H9 (cell line): ENCODE results near the gene ELMOD3. TPM values are rescaled to one million over a fixed set of nuclear protein-coding genes. Genes with fewer than 3 reads are reported as not detected.
A peak's percentile ranks its signal among the peaks of the same experiment; 100 is the strongest.

Experiments used
- DNase-seq: peaks from one replicate; pipeline ENCODE4 v3.0.0-alpha.2; 2017
- H2AFZ ChIP-seq: one replicate; pipeline ENCODE4 v1.6.1; 2013; ENCODE audit warnings: mild to moderate bottlenecking, low read length, control low read depth, moderate library complexity
- H2AK5ac ChIP-seq: 2 replicates; pipeline ENCODE4 v1.6.1; 2013; ENCODE audit warnings: low read length, control low read depth, mixed read lengths; ENCODE audit not compliant: insufficient read length
- H2BK120ac ChIP-seq: one replicate; pipeline ENCODE4 v1.6.1; 2013; ENCODE audit warnings: low read depth, mild to moderate bottlenecking, low read length, control low read depth, inconsistent platforms; ENCODE audit not compliant: poor library complexity, severe bottlenecking
- H2BK12ac ChIP-seq: 2 replicates; pipeline ENCODE4 v1.6.1; 2013; ENCODE audit warnings: low read length, control low read depth, mixed read lengths, low read depth; ENCODE audit not compliant: insufficient read length
- H2BK15ac ChIP-seq: 2 replicates; pipeline ENCODE4 v1.6.1; 2013; ENCODE audit warnings: low read depth, low read length, control low read depth
- H2BK20ac ChIP-seq: one replicate; pipeline ENCODE4 v1.6.1; 2013; ENCODE audit warnings: low read depth, mild to moderate bottlenecking, low read length, control low read depth, inconsistent platforms; ENCODE audit not compliant: poor library complexity, severe bottlenecking
- H2BK5ac ChIP-seq: 2 replicates; pipeline ENCODE4 v1.6.1; 2013; ENCODE audit warnings: low read length, control low read depth, mixed read lengths; ENCODE audit not compliant: insufficient read length
- H3K14ac ChIP-seq: 2 replicates; pipeline ENCODE4 v1.6.1; 2013; ENCODE audit warnings: low read length, control low read depth; ENCODE audit not compliant: insufficient read depth
- H3K18ac ChIP-seq: 2 replicates; pipeline ENCODE4 v1.6.1; 2013; ENCODE audit warnings: low read depth, mild to moderate bottlenecking, mixed read lengths, low read length, control low read depth; ENCODE audit not compliant: insufficient read length
- H3K23ac ChIP-seq: 2 replicates; pipeline ENCODE4 v1.6.1; 2013; ENCODE audit warnings: low read length, control low read depth, mixed read lengths, low read depth; ENCODE audit not compliant: insufficient read length
- H3K23me2 ChIP-seq: 2 replicates; pipeline ENCODE4 v1.6.1; 2013; ENCODE audit warnings: low read depth, mild to moderate bottlenecking, mixed read lengths, low read length, control low read depth; ENCODE audit not compliant: insufficient read length, poor library complexity, severe bottlenecking
- H3K27ac ChIP-seq: 2 replicates; pipeline ENCODE4 v1.5.1; 2013; ENCODE audit warnings: low read length, control low read depth, mixed read lengths, low read depth; ENCODE audit not compliant: insufficient read length
- H3K27me3 ChIP-seq: 2 replicates; pipeline ENCODE4 v1.6.1; 2013; ENCODE audit warnings: low read length, control low read depth, inconsistent platforms; ENCODE audit not compliant: insufficient read depth
- H3K4ac ChIP-seq: 2 replicates; pipeline ENCODE4 v1.6.1; 2013; ENCODE audit warnings: low read depth, mild to moderate bottlenecking, control low read depth, inconsistent platforms, low read length, moderate library complexity
- H3K4me1 ChIP-seq: 2 replicates; pipeline ENCODE4 v1.6.1; 2013; ENCODE audit warnings: low read length, control low read depth, inconsistent platforms; ENCODE audit not compliant: insufficient read depth
- H3K4me2 ChIP-seq: 2 replicates; pipeline ENCODE4 v1.6.1; 2013; ENCODE audit warnings: low read length, control low read depth, mixed read lengths; ENCODE audit not compliant: insufficient read length, insufficient read depth
- H3K56ac ChIP-seq: 2 replicates; pipeline ENCODE4 v1.6.1; 2013; ENCODE audit warnings: low read depth, mild to moderate bottlenecking, mixed read lengths, low read length, control low read depth; ENCODE audit not compliant: insufficient read length
- H3K79me1 ChIP-seq: 2 replicates; pipeline ENCODE4 v1.6.1; 2013; ENCODE audit warnings: low read depth, mild to moderate bottlenecking, moderate library complexity, low read length, control low read depth, inconsistent platforms; ENCODE audit not compliant: insufficient read depth, poor library complexity, severe bottlenecking
- H3K79me2 ChIP-seq: 2 replicates; pipeline ENCODE4 v1.6.1; 2013; ENCODE audit warnings: low read length, control low read depth, inconsistent platforms; ENCODE audit not compliant: insufficient read depth
- H3K9ac ChIP-seq: 2 replicates; pipeline ENCODE4 v1.6.1; 2013; ENCODE audit warnings: low read length, control low read depth, mixed read lengths; ENCODE audit not compliant: insufficient read length; ENCODE audit errors: extremely low read depth
- H3K9me3 ChIP-seq: one replicate; pipeline ENCODE4 v1.6.1; 2013; ENCODE audit warnings: low read depth, low read length, inconsistent platforms; ENCODE audit not compliant: control insufficient read depth
- H3T11ph ChIP-seq: one replicate; pipeline ENCODE4 v1.6.1; 2013; ENCODE audit warnings: mild to moderate bottlenecking, low read length, control low read depth, inconsistent platforms
- H4K20me1 ChIP-seq: one replicate; pipeline ENCODE4 v1.6.1; 2013; ENCODE audit not compliant: control insufficient read depth, insufficient read length, insufficient read depth
- H4K5ac ChIP-seq: 2 replicates; pipeline ENCODE4 v1.6.1; 2013; ENCODE audit warnings: low read depth, mild to moderate bottlenecking, mixed read lengths, low read length, control low read depth; ENCODE audit not compliant: insufficient read length
- H4K8ac ChIP-seq: replicated peaks from 2 replicates; pipeline ENCODE4 v1.6.1; 2013; ENCODE audit warnings: low read length, control low read depth, mixed read lengths, low read depth; ENCODE audit not compliant: insufficient read length
- H4K91ac ChIP-seq: 2 replicates; pipeline ENCODE4 v1.6.1; 2013; ENCODE audit warnings: low read depth, mild to moderate bottlenecking, moderate library complexity, mixed read lengths, low read length, control low read depth; ENCODE audit not compliant: insufficient read length
- H3K27ac Mint-ChIP-seq, 3 experiments: 2 replicates in 2 of 3; 3 replicates in 1 of 3; pipeline ENCODE4 v1.8.0; 2020 to 2021; ENCODE audit warnings: mixed read lengths in 3 of 3, mild to moderate bottlenecking in 1 of 3, moderate library complexity in 1 of 3
- H3K27me3 Mint-ChIP-seq: 2 replicates; pipeline ENCODE4 v1.8.0; 2021; ENCODE audit warnings: low read depth, mild to moderate bottlenecking, moderate library complexity, mixed read lengths
- H3K36me3 Mint-ChIP-seq, 3 experiments: 2 replicates in 2 of 3; 3 replicates in 1 of 3; pipeline ENCODE4 v1.8.0; 2020 to 2021; ENCODE audit warnings: low read depth in 3 of 3, mixed read lengths in 3 of 3; ENCODE audit not compliant: insufficient read depth in 1 of 3
- H3K4me1 Mint-ChIP-seq, 2 experiments: 2 replicates each; pipeline ENCODE4 v1.8.0; 2020; ENCODE audit warnings: mixed read lengths in 2 of 2
- H3K4me3 Mint-ChIP-seq, 2 experiments: 2 replicates in 1 of 2; 3 replicates in 1 of 2; pipeline ENCODE4 v1.8.0; 2020 to 2021; ENCODE audit warnings: mild to moderate bottlenecking in 2 of 2, mixed read lengths in 2 of 2, moderate library complexity in 1 of 2
- H3K9me3 Mint-ChIP-seq, 2 experiments: 2 replicates in 1 of 2; 3 replicates in 1 of 2; pipeline ENCODE4 v1.8.0; 2020; ENCODE audit warnings: mild to moderate bottlenecking in 2 of 2, mixed read lengths in 2 of 2, moderate library complexity in 1 of 2
- CTCF ChIP-seq: fragments of 200-600 bp; sonication (generic); conservative IDR thresholded peaks from 3 replicates; pipeline ENCODE4 v1.8.0; 2021; ENCODE audit warnings: antibody characterized with exemption, mild to moderate bottlenecking
- WGBS: extraction: QIAGEN DNeasy Blood & Tissue Kit; methylation state at CpG from one replicate; pipeline ENCODE4 v1.1.7; 2013; ENCODE audit warnings: missing lambda C conversion rate, low lambda C conversion rate, mixed read lengths; ENCODE audit not compliant: insufficient read length; ENCODE audit errors: extremely low coverage; 5-methylcytosine and 5-hydroxymethylcytosine counted together
- total RNA-seq: library from RNA; stranded (reverse); gene quantifications from 2 replicates; pipeline ENCODE4 v1.2.1, GENCODE V29; 2021

ELMOD3 gene
- total RNA-seq, 1 experiment from 2014 or later: 7.6 TPM

GRCh38 chr2:85388878-85389538, 34.4 kb downstream of the ELMOD3 start:
- Histone ChIP-seq H3K23ac (no peak overlapping the region), H2AFZ (no peak overlapping the region), H3K14ac (no peak overlapping the region), H3K27ac (no peak overlapping the region), H3K79me1 (no peaks in the 10 kb centered on the region), H2BK120ac (no peak overlapping the region), H3T11ph (no peak overlapping the region), H3K79me2 (no peaks in the 10 kb centered on the region), H3K4me2 (no peak overlapping the region), H2BK12ac (no peak overlapping the region), H3K9me3 (no peaks in the 10 kb centered on the region), H4K8ac (no peak overlapping the region), H3K18ac (no peak overlapping the region), H3K27me3 (no peaks in the 10 kb centered on the region), H3K4ac (no peak overlapping the region), H3K9ac (no peak overlapping the region), H3K23me2 (no peaks in the 10 kb centered on the region), H4K91ac (no peak overlapping the region), H3K4me1 (no peaks in the 10 kb centered on the region; the same call in 1 of the 2 replicates), H2BK20ac (no peak overlapping the region), H2AK5ac (no peak overlapping the region), H2BK5ac (no peak overlapping the region), H3K56ac (no peak overlapping the region), H2BK15ac (no peak overlapping the region), H4K20me1 (no peaks in the 10 kb centered on the region), H4K5ac (no peak overlapping the region)
- Mint-ChIP-seq H3K4me1 (peaks cover 13 to 22% of the 10 kb centered on the region in 2 experiments), H3K9me3 (no peaks in the 10 kb centered on the region), H3K4me3 (no peak overlapping the region; a peak in 1 of 5 replicates), H3K27ac (peak overlapping the region in 2 of 3 experiments; percentile 32 to 84; a peak in 2 of 7 replicates), H3K27me3 (no peaks in the 10 kb centered on the region), H3K36me3 (peaks cover 4 to 12% (median 7%) of the 10 kb centered on the region in 3 experiments; a peak in 5 of 7 replicates)
- no peak for DNase-seq
- no CpG with 5 or more reads among the region's 9 CpGs for WGBS
- TF ChIP-seq CTCF: no peak
